GM12872 (cell line): ENCODE measurements around the gene ERGIC1.

Experiments used
- CTCF ChIP-seq: IDR thresholded peaks from 3 replicates; pipeline ENCODE4 v1.5.1; 2011; ENCODE audit warnings: low read depth, mild to moderate bottlenecking, low read length, moderate library complexity; ENCODE audit not compliant: insufficient read depth

ERGIC1 gene

GRCh38 chr5:172833686-172834414, at the start of gene ERGIC1:
ERGIC1 (plus strand) TSS chr5:172834251; CDS start chr5:172834414, 163 bp downstream.
- TF ChIP-seq CTCF: no peak

GRCh38 chr5:172785429-172786088, 48.5 kb upstream of the ERGIC1 start:
- no peak for TF ChIP-seq CTCF

GRCh38 chr5:172786736-172787462, 47.2 kb upstream of the ERGIC1 start:
- no peak for TF ChIP-seq CTCF

GRCh38 chr5:172788771-172789686, 45.0 kb upstream of the ERGIC1 start:
- TF ChIP-seq CTCF: no peak

- TF ChIP-seq CTCF: no peak
These were observed 44.2 kb upstream of the ERGIC1 start for GRCh38 chr5:172789687-172790495.

- TF ChIP-seq CTCF: no peak
These were observed 43.6 kb upstream of the ERGIC1 start for GRCh38 chr5:172790496-172790889.
